HEK293 (cell line): ENCODE results near the gene KIF17.
A peak's percentile ranks its signal among the peaks of the same experiment; 100 is the strongest.

Source experiments
- GLIS1 ChIP-seq: fragments of 450-650 bp; formaldehyde crosslinking; IDR thresholded peaks from 2 replicates; pipeline ENCODE4 v1.5.1; 2016; ENCODE audit warnings: missing biosample characterization, missing genetic modification characterization
- IKZF3 ChIP-seq: fragments of 450-650 bp; IDR thresholded peaks from 2 replicates; pipeline ENCODE4 v1.5.0; 2018; ENCODE audit warnings: missing biosample characterization, mild to moderate bottlenecking, missing genetic modification characterization, moderate library complexity
- SALL2 ChIP-seq: fragments of 450-650 bp; formaldehyde crosslinking; IDR thresholded peaks from 2 replicates; pipeline ENCODE4 v1.5.0; 2017; ENCODE audit warnings: missing biosample characterization, mild to moderate bottlenecking, missing genetic modification characterization, borderline replicate concordance
- ZBTB8A ChIP-seq: fragments of 450-650 bp; formaldehyde crosslinking; IDR thresholded peaks from 2 replicates; pipeline ENCODE4 v1.5.1; 2016; ENCODE audit warnings: missing biosample characterization, missing genetic modification characterization
- ZNF114 ChIP-seq: fragments of 450-650 bp; formaldehyde crosslinking; IDR thresholded peaks from 2 replicates; pipeline ENCODE4 v1.5.0; 2017; ENCODE audit warnings: missing biosample characterization, missing genetic modification characterization
- ZNF121 ChIP-seq: fragments of 450-650 bp; formaldehyde crosslinking; IDR thresholded peaks from 2 replicates; pipeline ENCODE4 v1.5.1; 2016; ENCODE audit warnings: missing biosample characterization, missing genetic modification characterization
- ZNF133 ChIP-seq: fragments of 450-650 bp; formaldehyde crosslinking; IDR thresholded peaks from 2 replicates; pipeline ENCODE4 v1.5.1; 2016; ENCODE audit warnings: missing biosample characterization, missing genetic modification characterization
- ZNF146 ChIP-seq: fragments of 450-650 bp; formaldehyde crosslinking; IDR thresholded peaks from 2 replicates; pipeline ENCODE4 v1.5.1; 2016; ENCODE audit warnings: missing biosample characterization, missing genetic modification characterization
- ZNF202 ChIP-seq: fragments of 450-650 bp; formaldehyde crosslinking; IDR thresholded peaks from 2 replicates; pipeline ENCODE4 v1.5.1; 2016; ENCODE audit warnings: missing biosample characterization, missing genetic modification characterization, borderline replicate concordance
- ZNF274 ChIP-seq, 2 experiments: fragments of 200-500 bp in 1 of 2; fragments of 450-650 bp in 1 of 2; sonication (Bioruptor generic) in 1 of 2; formaldehyde crosslinking in 1 of 2; IDR thresholded peaks; 2 replicates each; pipeline versions ENCODE4 v1.5.1 to v1.6.1; 2014 to 2016; ENCODE audit warnings: borderline replicate concordance in 1 of 2, inconsistent platforms in 1 of 2, low read length in 1 of 2, missing biosample characterization in 1 of 2, missing genetic modification characterization in 1 of 2
- ZNF341 ChIP-seq: fragments of 450-650 bp; formaldehyde crosslinking; IDR thresholded peaks from 2 replicates; pipeline ENCODE4; 2016; ENCODE audit warnings: low read depth, missing biosample characterization, missing genetic modification characterization
- ZNF37A ChIP-seq: fragments of 450-650 bp; IDR thresholded peaks from 2 replicates; pipeline ENCODE4 v1.5.1; 2018; ENCODE audit warnings: missing biosample characterization, missing genetic modification characterization
- ZNF394 ChIP-seq: fragments of 450-650 bp; formaldehyde crosslinking; IDR thresholded peaks from 2 replicates; pipeline ENCODE4 v1.5.1; 2016; ENCODE audit warnings: missing biosample characterization, missing genetic modification characterization, mild to moderate bottlenecking, moderate library complexity, borderline replicate concordance
- ZNF561 ChIP-seq: fragments of 450-650 bp; IDR thresholded peaks from 2 replicates; pipeline ENCODE4 v1.5.1; 2018; ENCODE audit warnings: missing biosample characterization, missing genetic modification characterization, borderline replicate concordance
- ZNF596 ChIP-seq: fragments of 450-650 bp; IDR thresholded peaks from 2 replicates; pipeline ENCODE4 v1.5.0; 2018; ENCODE audit warnings: missing biosample characterization, mild to moderate bottlenecking, missing genetic modification characterization, moderate library complexity
- ZNF624 ChIP-seq: fragments of 450-650 bp; formaldehyde crosslinking; IDR thresholded peaks from 2 replicates; pipeline ENCODE4 v1.5.1; 2017; ENCODE audit warnings: missing biosample characterization, missing genetic modification characterization
- ZNF707 ChIP-seq: fragments of 450-650 bp; formaldehyde crosslinking; IDR thresholded peaks from 2 replicates; pipeline ENCODE4 v1.5.1; 2016; ENCODE audit warnings: missing biosample characterization, missing genetic modification characterization
- ZNF791 ChIP-seq: fragments of 450-650 bp; formaldehyde crosslinking; IDR thresholded peaks from 2 replicates; pipeline ENCODE4 v1.5.1; 2016; ENCODE audit warnings: missing biosample characterization, missing genetic modification characterization
- TF ChIP-seq, protein P1 (sequence below): fragments of 450-650 bp; formaldehyde crosslinking; IDR thresholded peaks from 2 replicates; pipeline ENCODE4 v1.5.1; 2016; ENCODE audit warnings: missing biosample characterization, missing genetic modification characterization
- TF ChIP-seq, protein P2 (sequence below): fragments of 450-650 bp; formaldehyde crosslinking; IDR thresholded peaks from 2 replicates; pipeline ENCODE4 v1.5.1; 2017; ENCODE audit warnings: missing biosample characterization, missing genetic modification characterization
- TF ChIP-seq, protein P3 (sequence below): fragments of 450-650 bp; formaldehyde crosslinking; IDR thresholded peaks from 2 replicates; pipeline ENCODE4 v1.5.1; 2016; ENCODE audit warnings: missing biosample characterization, missing genetic modification characterization, borderline replicate concordance
- TF ChIP-seq, protein P4 (sequence below): fragments of 450-650 bp; formaldehyde crosslinking; IDR thresholded peaks from 2 replicates; pipeline ENCODE4 v1.5.1; 2016; ENCODE audit warnings: missing biosample characterization, missing genetic modification characterization

The KIF17 gene

DNA sequence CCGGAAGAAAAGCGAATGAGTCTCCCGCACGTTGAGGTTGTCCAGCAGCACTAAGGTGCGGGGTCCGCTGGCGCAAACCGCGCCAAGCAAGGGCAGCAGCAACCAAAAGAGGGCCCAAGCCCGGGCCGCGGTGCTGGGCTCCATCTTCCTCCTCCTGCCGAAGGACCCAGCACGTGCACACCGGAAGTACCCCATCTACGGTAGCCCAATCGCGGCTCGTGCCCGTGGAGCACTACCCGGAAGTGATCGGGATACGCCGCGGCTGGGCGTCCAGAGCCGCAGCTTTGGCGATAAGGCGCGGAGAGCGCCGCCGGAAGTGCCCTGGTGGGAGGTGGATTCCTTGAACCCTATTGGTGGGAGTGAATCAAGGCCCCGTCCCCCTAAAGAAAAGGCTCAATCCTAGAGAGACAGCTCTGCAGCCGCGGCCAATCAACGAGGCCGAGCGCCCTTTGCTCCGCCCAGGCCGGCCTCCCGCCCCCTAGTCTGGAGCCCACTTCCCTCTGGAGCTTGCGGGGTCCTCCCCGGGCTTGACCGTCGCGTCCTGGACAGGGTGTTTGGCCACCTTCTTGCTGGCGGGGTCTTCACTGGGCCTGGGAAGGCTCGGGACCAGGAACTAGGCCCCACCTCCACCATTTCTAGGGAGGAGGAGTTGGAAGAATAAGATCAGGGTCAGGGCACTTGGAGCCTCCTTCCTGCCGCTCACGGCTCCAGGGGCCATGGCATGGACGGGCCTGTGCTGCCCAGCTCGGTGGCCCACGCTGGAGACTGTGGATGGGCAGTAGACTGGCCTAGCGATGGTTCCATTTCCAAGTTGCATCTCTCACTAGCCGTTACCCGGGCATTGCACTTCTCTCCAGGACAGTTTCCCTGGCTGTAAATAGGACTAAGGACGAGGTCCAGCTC is 56.3 kb downstream of the KIF17 start, which contains the start of gene DDOST (continued):
- TF ChIP-seq, protein P1, sequence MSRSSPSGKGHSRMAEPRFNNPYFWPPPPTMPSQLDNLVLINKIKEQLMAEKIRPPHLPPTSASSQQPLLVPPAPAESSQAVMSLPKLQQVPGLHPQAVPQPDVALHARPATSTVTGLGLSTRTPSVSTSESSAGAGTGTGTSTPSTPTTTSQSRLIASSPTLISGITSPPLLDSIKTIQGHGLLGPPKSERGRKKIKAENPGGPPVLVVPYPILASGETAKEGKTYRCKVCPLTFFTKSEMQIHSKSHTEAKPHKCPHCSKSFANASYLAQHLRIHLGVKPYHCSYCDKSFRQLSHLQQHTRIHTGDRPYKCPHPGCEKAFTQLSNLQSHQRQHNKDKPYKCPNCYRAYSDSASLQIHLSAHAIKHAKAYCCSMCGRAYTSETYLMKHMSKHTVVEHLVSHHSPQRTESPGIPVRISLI (tag by site-specific recombination) = no peak
- no peak for TF ChIP-seq ZNF37A (tag by site-specific recombination)
- TF ChIP-seq ZNF561 (tag by site-specific recombination) = no peak
- no peak for TF ChIP-seq ZNF707
- no peak for TF ChIP-seq ZNF114
- no peak for TF ChIP-seq ZNF274 (IDR thresholded peaks at IDR 0.05; ENCODE audit: low read length)
- no peak for TF ChIP-seq ZNF274 (tag by site-specific recombination; IDR thresholded peaks at IDR 0.05; ENCODE audit: borderline replicate concordance)
- TF ChIP-seq ZNF624 (tag by site-specific recombination) = no peak
- TF ChIP-seq, protein P2, sequence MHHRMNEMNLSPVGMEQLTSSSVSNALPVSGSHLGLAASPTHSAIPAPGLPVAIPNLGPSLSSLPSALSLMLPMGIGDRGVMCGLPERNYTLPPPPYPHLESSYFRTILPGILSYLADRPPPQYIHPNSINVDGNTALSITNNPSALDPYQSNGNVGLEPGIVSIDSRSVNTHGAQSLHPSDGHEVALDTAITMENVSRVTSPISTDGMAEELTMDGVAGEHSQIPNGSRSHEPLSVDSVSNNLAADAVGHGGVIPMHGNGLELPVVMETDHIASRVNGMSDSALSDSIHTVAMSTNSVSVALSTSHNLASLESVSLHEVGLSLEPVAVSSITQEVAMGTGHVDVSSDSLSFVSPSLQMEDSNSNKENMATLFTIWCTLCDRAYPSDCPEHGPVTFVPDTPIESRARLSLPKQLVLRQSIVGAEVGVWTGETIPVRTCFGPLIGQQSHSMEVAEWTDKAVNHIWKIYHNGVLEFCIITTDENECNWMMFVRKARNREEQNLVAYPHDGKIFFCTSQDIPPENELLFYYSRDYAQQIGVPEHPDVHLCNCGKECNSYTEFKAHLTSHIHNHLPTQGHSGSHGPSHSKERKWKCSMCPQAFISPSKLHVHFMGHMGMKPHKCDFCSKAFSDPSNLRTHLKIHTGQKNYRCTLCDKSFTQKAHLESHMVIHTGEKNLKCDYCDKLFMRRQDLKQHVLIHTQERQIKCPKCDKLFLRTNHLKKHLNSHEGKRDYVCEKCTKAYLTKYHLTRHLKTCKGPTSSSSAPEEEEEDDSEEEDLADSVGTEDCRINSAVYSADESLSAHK (tag by site-specific recombination) = no peak
- no peak for TF ChIP-seq IKZF3 (tag by site-specific recombination)
- TF ChIP-seq SALL2 = no peak
- 0 out of 2 replicates have a peak, but pooled peaks have one; percentile 34 for TF ChIP-seq ZNF341 (tag by site-specific recombination)
- no peak for TF ChIP-seq ZNF146 (tag by site-specific recombination)
- no peak for TF ChIP-seq ZNF202 (tag by site-specific recombination)
- TF ChIP-seq, protein P3, sequence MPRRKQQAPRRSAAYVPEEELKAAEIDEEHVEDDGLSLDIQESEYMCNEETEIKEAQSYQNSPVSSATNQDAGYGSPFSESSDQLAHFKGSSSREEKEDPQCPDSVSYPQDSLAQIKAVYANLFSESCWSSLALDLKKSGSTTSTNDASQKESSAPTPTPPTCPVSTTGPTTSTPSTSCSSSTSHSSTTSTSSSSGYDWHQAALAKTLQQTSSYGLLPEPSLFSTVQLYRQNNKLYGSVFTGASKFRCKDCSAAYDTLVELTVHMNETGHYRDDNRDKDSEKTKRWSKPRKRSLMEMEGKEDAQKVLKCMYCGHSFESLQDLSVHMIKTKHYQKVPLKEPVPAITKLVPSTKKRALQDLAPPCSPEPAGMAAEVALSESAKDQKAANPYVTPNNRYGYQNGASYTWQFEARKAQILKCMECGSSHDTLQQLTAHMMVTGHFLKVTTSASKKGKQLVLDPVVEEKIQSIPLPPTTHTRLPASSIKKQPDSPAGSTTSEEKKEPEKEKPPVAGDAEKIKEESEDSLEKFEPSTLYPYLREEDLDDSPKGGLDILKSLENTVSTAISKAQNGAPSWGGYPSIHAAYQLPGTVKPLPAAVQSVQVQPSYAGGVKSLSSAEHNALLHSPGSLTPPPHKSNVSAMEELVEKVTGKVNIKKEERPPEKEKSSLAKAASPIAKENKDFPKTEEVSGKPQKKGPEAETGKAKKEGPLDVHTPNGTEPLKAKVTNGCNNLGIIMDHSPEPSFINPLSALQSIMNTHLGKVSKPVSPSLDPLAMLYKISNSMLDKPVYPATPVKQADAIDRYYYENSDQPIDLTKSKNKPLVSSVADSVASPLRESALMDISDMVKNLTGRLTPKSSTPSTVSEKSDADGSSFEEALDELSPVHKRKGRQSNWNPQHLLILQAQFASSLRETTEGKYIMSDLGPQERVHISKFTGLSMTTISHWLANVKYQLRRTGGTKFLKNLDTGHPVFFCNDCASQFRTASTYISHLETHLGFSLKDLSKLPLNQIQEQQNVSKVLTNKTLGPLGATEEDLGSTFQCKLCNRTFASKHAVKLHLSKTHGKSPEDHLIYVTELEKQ (tag by site-specific recombination) = no peak
- no peak for TF ChIP-seq ZNF133 (tag by site-specific recombination)
- TF ChIP-seq ZNF394 (tag by site-specific recombination) = no peak
- TF ChIP-seq ZNF791 (tag by site-specific recombination) = no peak
- TF ChIP-seq, protein P4, sequence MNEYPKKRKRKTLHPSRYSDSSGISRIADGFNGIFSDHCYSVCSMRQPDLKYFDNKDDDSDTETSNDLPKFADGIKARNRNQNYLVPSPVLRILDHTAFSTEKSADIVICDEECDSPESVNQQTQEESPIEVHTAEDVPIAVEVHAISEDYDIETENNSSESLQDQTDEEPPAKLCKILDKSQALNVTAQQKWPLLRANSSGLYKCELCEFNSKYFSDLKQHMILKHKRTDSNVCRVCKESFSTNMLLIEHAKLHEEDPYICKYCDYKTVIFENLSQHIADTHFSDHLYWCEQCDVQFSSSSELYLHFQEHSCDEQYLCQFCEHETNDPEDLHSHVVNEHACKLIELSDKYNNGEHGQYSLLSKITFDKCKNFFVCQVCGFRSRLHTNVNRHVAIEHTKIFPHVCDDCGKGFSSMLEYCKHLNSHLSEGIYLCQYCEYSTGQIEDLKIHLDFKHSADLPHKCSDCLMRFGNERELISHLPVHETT (tag by site-specific recombination) = no peak
- TF ChIP-seq ZNF121 (tag by site-specific recombination) = no peak
- peak; percentile 47; the same call in 1 of the 2 replicates for TF ChIP-seq GLIS1 (tag by site-specific recombination)
- TF ChIP-seq ZNF596 = no peak
- TF ChIP-seq ZBTB8A (tag by site-specific recombination) = peak; percentile 86
